ENCODE measurements around the gene SRPK3. TPM values are rescaled to one million over a fixed set of nuclear protein-coding genes. Genes with fewer than 3 reads are reported as not detected.

The SRPK3 gene
- total RNA-seq, 2 donors from 2014 or later, result 0.64 to 2.3 TPM

DNA sequence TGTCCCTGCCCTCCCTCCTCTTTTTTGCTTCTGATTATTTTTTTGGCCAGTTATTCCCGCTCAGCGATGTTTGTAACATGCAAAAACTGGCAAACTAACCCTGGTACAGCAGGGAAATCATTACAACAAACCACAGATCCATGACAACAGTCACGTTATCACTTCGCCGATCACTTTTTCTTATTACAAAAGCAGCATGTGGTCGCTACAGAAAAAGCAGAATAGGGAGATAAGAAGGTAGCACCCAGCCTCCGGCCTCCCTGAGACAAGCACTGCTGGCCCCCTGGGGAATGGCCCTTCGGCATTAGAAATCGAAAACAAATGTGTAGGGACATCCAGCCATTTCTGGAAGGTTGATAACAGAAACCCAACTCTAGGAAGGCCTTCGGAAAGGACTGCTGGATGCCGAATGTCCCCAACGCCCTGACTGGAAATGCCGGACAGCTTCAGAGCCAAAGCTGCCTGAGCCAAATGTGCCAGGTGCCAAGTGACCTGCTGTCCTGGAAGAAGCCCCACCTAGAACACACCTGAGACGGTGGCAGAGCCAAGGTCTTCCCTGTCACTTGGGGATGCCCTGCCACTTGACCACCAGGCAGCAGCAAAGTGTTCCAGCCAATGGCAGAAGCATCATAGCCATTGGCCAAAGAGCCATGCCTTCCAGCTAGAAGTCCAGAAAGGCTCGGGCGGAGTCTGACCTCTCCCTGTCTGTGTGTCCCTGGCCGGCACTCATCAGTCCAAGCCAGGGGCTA lies 10.4 kb downstream of the SRPK3 start:
- TF ChIP-seq, protein P1, sequence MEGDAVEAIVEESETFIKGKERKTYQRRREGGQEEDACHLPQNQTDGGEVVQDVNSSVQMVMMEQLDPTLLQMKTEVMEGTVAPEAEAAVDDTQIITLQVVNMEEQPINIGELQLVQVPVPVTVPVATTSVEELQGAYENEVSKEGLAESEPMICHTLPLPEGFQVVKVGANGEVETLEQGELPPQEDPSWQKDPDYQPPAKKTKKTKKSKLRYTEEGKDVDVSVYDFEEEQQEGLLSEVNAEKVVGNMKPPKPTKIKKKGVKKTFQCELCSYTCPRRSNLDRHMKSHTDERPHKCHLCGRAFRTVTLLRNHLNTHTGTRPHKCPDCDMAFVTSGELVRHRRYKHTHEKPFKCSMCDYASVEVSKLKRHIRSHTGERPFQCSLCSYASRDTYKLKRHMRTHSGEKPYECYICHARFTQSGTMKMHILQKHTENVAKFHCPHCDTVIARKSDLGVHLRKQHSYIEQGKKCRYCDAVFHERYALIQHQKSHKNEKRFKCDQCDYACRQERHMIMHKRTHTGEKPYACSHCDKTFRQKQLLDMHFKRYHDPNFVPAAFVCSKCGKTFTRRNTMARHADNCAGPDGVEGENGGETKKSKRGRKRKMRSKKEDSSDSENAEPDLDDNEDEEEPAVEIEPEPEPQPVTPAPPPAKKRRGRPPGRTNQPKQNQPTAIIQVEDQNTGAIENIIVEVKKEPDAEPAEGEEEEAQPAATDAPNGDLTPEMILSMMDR (IDR thresholded peaks at IDR 0.05), result no peak
- H3K9ac ChIP-seq (ENCODE audit: low read depth in 2 of 2, low read length in 2 of 2), result peak overlapping the region in 1 of 2 donors; percentile 12
- H3K9me3 ChIP-seq, result no peaks in the 10 kb centered on the region
- H3K4me1 ChIP-seq, result peaks cover 6% of the 10 kb centered on the region
- no peak overlapping the region for H3K27ac ChIP-seq
- no peaks in the 10 kb centered on the region for H3K36me3 ChIP-seq
- H3K27me3 ChIP-seq, result no peaks in the 10 kb centered on the region
- no peak for DNase-seq
- no peak overlapping the region for H3K4me3 ChIP-seq
- intact Hi-C loops (cut with DNase I), result no loop called here

DNA sequence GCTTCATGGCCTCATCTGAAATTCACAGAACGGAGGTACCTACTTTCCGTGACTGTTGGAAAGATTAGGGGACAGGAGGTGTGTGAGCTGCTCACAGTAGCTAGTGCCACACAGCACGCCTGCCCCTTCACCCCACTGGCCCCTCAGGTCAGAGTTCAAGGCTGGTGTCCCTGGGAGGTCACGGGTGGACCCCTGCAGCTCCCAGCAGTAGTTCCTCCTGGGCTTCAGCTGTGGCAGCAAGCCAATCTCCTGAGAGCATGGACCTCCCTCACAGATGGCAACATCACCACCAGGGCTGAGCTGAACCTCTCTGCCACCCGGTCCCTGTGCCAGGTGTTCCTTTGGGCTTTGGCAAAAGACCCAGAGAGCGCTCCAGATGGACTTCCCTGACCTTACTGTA lies 11.5 kb downstream of the SRPK3 start:
- peak overlapping the region in 1 of 2 donors; percentile 55 for H3K9ac ChIP-seq (ENCODE audit: low read depth in 2 of 2, low read length in 2 of 2)
- H3K36me3 ChIP-seq, result no peaks in the 10 kb centered on the region
- no peak for DNase-seq
- H3K9me3 ChIP-seq, result no peaks in the 10 kb centered on the region
- intact Hi-C loops (cut with DNase I), result no loop called here
- no peak overlapping the region for H3K4me3 ChIP-seq
- TF ChIP-seq, protein P1 (IDR thresholded peaks at IDR 0.05), result no peak
- H3K27ac ChIP-seq, result no peak overlapping the region
- no peaks in the 10 kb centered on the region for H3K27me3 ChIP-seq
- peaks cover 6% of the 10 kb centered on the region for H3K4me1 ChIP-seq

DNA sequence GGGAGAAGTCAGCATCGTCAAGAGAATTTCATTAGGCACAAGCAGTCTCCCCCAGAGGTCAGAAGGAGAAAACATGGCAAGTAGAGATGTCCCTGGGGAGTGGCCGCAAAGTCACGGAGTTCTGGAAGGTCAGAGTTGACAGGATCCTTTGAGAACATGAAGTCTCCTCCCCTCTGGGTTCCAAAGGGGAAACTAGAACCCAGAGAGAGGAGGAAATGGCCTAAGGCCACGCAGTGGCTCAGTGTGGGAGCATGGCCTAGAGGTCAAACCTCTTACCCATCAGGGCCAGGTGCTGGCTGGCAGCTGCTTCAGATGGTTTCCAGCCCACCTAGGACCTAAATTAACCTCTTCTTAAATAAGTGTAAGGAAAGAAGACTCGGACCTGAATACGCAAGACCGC lies 12.4 kb downstream of the SRPK3 start:
- Histone ChIP-seq H3K36me3 (peaks cover 3% of the 10 kb centered on the region), H3K9ac (ENCODE audit: low read depth in 2 of 2, low read length in 2 of 2) (peak overlapping the region; percentile 55 to 73), H3K4me3 (peak overlapping the region; percentile 69), H3K9me3 (no peaks in the 10 kb centered on the region), H3K27me3 (no peaks in the 10 kb centered on the region), H3K4me1 (peaks cover 6% of the 10 kb centered on the region), H3K27ac (peak overlapping the region; percentile 90)
- intact Hi-C loops (cut with DNase I), result no loop called here
- DNase-seq, result peak; percentile 30
- TF ChIP-seq, protein P1 (IDR thresholded peaks at IDR 0.05), result no peak

DNA sequence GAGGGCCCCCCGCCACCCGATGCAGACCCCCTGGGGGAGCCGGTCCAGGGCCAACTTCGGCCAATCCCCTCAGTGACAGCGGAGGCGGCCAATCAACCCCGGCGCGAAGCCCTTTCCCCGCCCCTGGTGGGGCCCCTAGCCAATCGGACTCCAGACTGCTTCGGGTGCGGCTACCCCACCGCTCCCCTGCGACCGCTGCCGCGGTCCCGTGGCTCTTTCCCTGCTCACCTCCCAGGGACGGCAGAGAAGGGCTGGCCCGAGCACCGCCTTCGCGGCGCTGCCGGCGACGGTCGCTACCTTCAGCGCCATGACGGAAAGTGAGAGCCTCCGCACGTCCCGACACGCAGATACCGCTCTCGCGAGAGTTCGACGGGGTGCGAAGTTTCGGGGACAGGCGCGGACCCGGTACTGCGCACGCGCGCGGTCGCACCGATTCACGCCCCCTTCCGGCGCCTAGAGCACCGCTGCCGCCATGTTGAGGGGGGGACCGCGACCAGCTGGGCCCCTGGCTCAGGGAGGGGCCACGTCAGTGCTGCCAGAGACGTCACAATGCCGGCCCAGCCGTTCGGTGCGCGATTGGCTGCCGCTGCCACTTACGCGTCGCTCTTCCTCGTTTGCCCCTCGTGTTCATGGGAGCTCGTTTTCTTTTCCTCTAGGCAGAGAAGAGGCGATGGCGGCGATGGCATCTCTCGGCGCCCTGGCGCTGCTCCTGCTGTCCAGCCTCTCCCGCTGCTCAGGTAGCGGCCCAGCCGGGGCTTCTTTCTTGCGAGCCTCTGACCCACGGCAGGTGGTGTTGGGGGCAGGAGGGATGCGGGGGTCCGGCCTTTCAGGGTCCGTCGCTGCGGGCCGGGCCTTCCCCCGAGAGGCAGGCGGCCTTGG lies 13.4 kb downstream of the SRPK3 start, which contains the start of the genes IDH3G and SSR4:
Gene IDH3G, minus strand, starts transcription at position 358 of the 879 bp plus-strand sequence. Its CDS starts 49 bp downstream, at position 309.
Gene SSR4, plus strand, starts transcription at position 651 of the 879 bp plus-strand sequence. Its CDS starts 20 bp downstream, at position 671.
- Histone ChIP-seq H3K9me3 (no peaks in the 10 kb centered on the region), H3K4me1 (peaks cover 6% of the 10 kb centered on the region), H3K27ac (peak within 1 kb of the TSS; percentile 90), H3K36me3 (peaks cover 4% of the 10 kb centered on the region), H3K27me3 (no peaks in the 10 kb centered on the region), H3K4me3 (peak within 1 kb of the TSS; percentile 69), H3K9ac (ENCODE audit: low read depth in 2 of 2, low read length in 2 of 2) (peak within 1 kb of the TSS; percentile 55 to 84)
- intact Hi-C loops (cut with DNase I), result no loop called here
- DNase-seq, result peak; percentile 89
- TF ChIP-seq, protein P1 (IDR thresholded peaks at IDR 0.05), result no peak
